Memory B cell (primary cell): ENCODE results near the gene ZC3H12C.
"Not testable (repeated sequence)": the region's sequence is repeated elsewhere in the genome, so short reads cannot be mapped to it uniquely, and the experiment has no call there.

ENCODE experiments used
- ATAC-seq: fragments of 150-1000 bp; cut with Tn5 transposase; 2 replicates; pipeline ENCODE4 v1.10.0; 2021; ENCODE audit warnings: low read depth, mild to moderate bottlenecking, moderate library complexity
- DNase-seq, 2 donors: peaks; one replicate each; pipeline ENCODE4 v3.0.0; 2022; ENCODE audit warnings: low spot score in 2 of 2
- H3K27ac Mint-ChIP-seq: one replicate; pipeline ENCODE4 v1.8.0; 2022; ENCODE audit warnings: mild to moderate bottlenecking, moderate library complexity, mixed read lengths
- H3K27me3 Mint-ChIP-seq: one replicate; pipeline ENCODE4 v1.8.0; 2022; ENCODE audit warnings: mixed read lengths
- H3K36me3 Mint-ChIP-seq: one replicate; pipeline ENCODE4 v1.8.0; 2022; ENCODE audit warnings: mild to moderate bottlenecking, mixed read lengths
- H3K4me1 Mint-ChIP-seq: one replicate; pipeline ENCODE4 v1.8.0; 2022; ENCODE audit warnings: mixed read lengths
- H3K4me3 Mint-ChIP-seq: one replicate; pipeline ENCODE4 v1.8.0; 2022; ENCODE audit warnings: mild to moderate bottlenecking, moderate library complexity, mixed read lengths
- H3K9me3 Mint-ChIP-seq: one replicate; pipeline ENCODE4 v1.8.0; 2022; ENCODE audit warnings: mixed read lengths

The ZC3H12C gene

DNA sequence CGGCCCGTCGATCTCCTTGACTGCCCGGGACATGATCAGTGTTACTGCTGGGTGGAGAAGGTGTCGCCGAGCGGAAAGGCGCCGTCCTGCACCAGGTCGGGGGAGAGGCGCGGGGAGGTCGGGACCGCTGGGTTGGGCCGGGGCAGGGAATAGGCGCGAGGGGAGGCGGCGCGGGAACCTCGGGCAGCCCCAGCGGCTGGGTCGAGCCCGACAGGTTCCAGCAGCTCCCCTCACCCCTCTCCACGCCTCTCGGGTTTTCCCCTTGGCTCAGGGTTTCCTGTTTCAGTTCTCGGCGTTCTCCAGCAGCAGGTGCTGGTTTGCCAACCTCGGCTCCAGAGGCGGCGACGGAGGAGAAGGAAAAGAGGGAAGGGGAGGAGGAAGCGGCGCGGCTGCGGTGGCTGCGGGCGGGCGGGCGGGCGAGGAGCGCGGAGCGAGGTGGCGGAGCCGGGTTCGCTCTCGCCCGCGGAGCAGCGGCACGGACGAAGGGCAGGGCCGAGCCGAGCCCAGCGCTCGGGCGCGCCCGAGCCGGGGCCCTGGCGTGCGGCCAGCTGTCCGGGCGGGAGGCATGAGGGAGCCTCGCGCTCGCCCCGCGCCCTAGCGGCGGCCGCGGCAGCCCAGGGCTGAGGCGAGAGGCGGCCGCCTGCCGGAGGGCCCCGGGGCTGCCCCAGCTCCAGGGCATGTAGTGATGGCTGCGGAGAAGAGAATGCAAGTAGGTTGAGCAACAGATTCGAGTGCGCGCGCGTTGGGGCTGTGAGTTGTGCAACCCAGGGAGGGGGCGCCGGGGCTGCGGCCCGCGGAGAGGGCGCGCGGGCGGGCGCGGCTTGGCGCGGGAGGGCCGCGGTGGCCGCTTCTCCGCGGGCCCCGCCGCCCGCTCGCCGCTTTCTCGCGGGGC, at the start of gene ZC3H12C:
Gene ZC3H12C, plus strand, starts transcription at position 878 of the 892 bp plus-strand sequence. CDS start 20 bp downstream, outside the sequence.
- ATAC-seq (peak; percentile 82), DNase-seq (peak; percentile 31 to 50)
- Mint-ChIP-seq H3K9me3 (no peaks in the 10 kb centered on the region), H3K27ac (peak within 1 kb of the TSS; percentile 81), H3K27me3 (peaks cover 19% of the 10 kb centered on the region), H3K4me3 (peak within 1 kb of the TSS; percentile 88), H3K36me3 (no peaks in the 10 kb centered on the region), H3K4me1 (peaks cover 8% of the 10 kb centered on the region)

DNA sequence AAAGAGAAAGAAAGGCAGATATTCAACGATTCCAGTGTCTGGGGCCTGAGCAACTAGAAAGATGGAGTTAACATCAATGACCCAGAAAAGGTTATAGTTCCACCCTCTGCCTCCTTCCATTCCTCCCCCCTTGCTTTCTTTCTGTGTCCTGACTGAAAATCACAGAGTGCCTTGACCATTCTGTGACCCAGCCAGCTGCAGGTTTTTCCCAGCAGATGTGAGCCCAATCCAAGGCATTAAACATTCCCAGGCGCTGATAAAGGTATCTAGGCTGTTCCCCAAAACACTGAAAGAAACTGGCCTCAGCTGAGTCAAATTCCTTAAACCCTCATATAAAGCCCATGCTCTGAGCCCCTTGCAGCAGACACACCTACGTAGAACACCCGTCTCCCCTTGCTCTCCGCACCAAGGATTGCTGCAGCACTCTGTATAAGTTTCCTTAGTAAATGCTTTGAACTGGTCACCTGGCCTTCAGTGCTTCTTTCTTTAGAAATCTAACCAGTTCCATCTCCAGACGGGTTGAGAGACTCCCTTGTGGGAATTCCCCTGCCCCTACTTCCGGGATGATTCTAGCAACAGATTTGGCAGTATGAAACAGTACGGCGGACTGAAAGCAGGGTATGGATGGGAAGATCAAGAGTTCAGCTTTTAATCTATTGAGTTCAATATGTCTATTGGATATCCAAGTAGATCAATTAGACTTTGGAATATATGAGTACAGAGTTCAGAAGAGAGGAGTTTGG, 48.8 kb upstream of the ZC3H12C start:
- no peaks in the 10 kb centered on the region for H3K36me3 Mint-ChIP-seq
- ATAC-seq (no peak), DNase-seq (no peak)
- no peak overlapping the region for H3K4me3 Mint-ChIP-seq
- H3K4me1 Mint-ChIP-seq: no peaks in the 10 kb centered on the region
- peaks cover 28% of the 10 kb centered on the region for H3K27me3 Mint-ChIP-seq
- H3K27ac Mint-ChIP-seq: no peak overlapping the region
- peaks cover 2% of the 10 kb centered on the region for H3K9me3 Mint-ChIP-seq

- ATAC-seq (no peak), DNase-seq (no peak)
- Mint-ChIP-seq H3K27me3 (peaks cover 17% of the 10 kb centered on the region), H3K4me1 (no peaks in the 10 kb centered on the region), H3K9me3 (peaks cover 2% of the 10 kb centered on the region), H3K36me3 (no peaks in the 10 kb centered on the region), H3K4me3 (no peak overlapping the region), H3K27ac (no peak overlapping the region)
Measured at GRCh38 chr11:110046775-110047380, 46.3 kb upstream of the ZC3H12C start.

GRCh38 chr11:110049501-110050200, 43.5 kb upstream of the ZC3H12C start:
- no peak for ATAC-seq
- H3K9me3 Mint-ChIP-seq: peaks cover 7% of the 10 kb centered on the region

GRCh38 chr11:110050201-110050506, 43.0 kb upstream of the ZC3H12C start:
- Mint-ChIP-seq H3K27ac (no peak overlapping the region), H3K27me3 (peaks cover 4% of the 10 kb centered on the region), H3K36me3 (peaks cover 5% of the 10 kb centered on the region), H3K4me1 (no peaks in the 10 kb centered on the region), H3K4me3 (no peak overlapping the region), H3K9me3 (peaks cover 7% of the 10 kb centered on the region)
- no peak for ATAC-seq
- DNase-seq: no peak

More at GRCh38 chr11:110049501-110050200, 43.5 kb upstream of the ZC3H12C start:
- Mint-ChIP-seq H3K27me3 (peaks cover 4% of the 10 kb centered on the region), H3K36me3 (peaks cover 5% of the 10 kb centered on the region), H3K4me3 (no peak overlapping the region), H3K27ac (no peak overlapping the region), H3K4me1 (no peaks in the 10 kb centered on the region)
- DNase-seq: no peak

- DNase-seq: no peak
- no peaks in the 10 kb centered on the region for H3K27me3 Mint-ChIP-seq
- no peaks in the 10 kb centered on the region for H3K4me1 Mint-ChIP-seq
- H3K9me3 Mint-ChIP-seq: peaks cover 7% of the 10 kb centered on the region
- no peak for ATAC-seq
- peaks cover 5% of the 10 kb centered on the region for H3K36me3 Mint-ChIP-seq
- no peak overlapping the region for H3K27ac Mint-ChIP-seq
- no peak overlapping the region for H3K4me3 Mint-ChIP-seq
Measured at GRCh38 chr11:110053848-110054414, 39.3 kb upstream of the ZC3H12C start.

GRCh38 chr11:110056956-110057355, 36.2 kb upstream of the ZC3H12C start:
- Mint-ChIP-seq H3K36me3 (peaks cover 6% of the 10 kb centered on the region), H3K4me3 (no peak overlapping the region), H3K4me1 (no peaks in the 10 kb centered on the region), H3K27ac (no peak overlapping the region), H3K9me3 (peaks cover 7% of the 10 kb centered on the region), H3K27me3 (peaks cover 7% of the 10 kb centered on the region)
- ATAC-seq: no peak
- no peak for DNase-seq

- H3K27ac Mint-ChIP-seq: no peak overlapping the region
- no peaks in the 10 kb centered on the region for H3K9me3 Mint-ChIP-seq
- DNase-seq (no peak), ATAC-seq (no peak)
- peaks cover 12% of the 10 kb centered on the region for H3K27me3 Mint-ChIP-seq
- no peak overlapping the region for H3K4me3 Mint-ChIP-seq
- no peaks in the 10 kb centered on the region for H3K4me1 Mint-ChIP-seq
- H3K36me3 Mint-ChIP-seq: peaks cover 2% of the 10 kb centered on the region
Measured at GRCh38 chr11:110059706-110060463, 33.3 kb upstream of the ZC3H12C start.

GRCh38 chr11:110061296-110061695, 31.9 kb upstream of the ZC3H12C start:
- Mint-ChIP-seq H3K4me3 (no peak overlapping the region), H3K9me3 (no peaks in the 10 kb centered on the region), H3K27me3 (peaks cover 12% of the 10 kb centered on the region), H3K27ac (no peak overlapping the region), H3K4me1 (no peaks in the 10 kb centered on the region), H3K36me3 (peaks cover 2% of the 10 kb centered on the region)
- DNase-seq: no peak
- ATAC-seq: no peak

GRCh38 chr11:110062247-110062646, 30.9 kb upstream of the ZC3H12C start:
- peaks cover 2% of the 10 kb centered on the region for H3K36me3 Mint-ChIP-seq
- no peak overlapping the region for H3K4me3 Mint-ChIP-seq
- no peaks in the 10 kb centered on the region for H3K4me1 Mint-ChIP-seq
- H3K27me3 Mint-ChIP-seq: peaks cover 14% of the 10 kb centered on the region
- no peak overlapping the region for H3K27ac Mint-ChIP-seq
- DNase-seq (no peak), ATAC-seq (no peak)
- H3K9me3 Mint-ChIP-seq: no peaks in the 10 kb centered on the region

GRCh38 chr11:110065189-110065588, 28.0 kb upstream of the ZC3H12C start:
- H3K27ac Mint-ChIP-seq: no peak overlapping the region
- DNase-seq: no peak
- H3K27me3 Mint-ChIP-seq: peaks cover 21% of the 10 kb centered on the region
- no peaks in the 10 kb centered on the region for H3K9me3 Mint-ChIP-seq
- peaks cover 2% of the 10 kb centered on the region for H3K36me3 Mint-ChIP-seq
- H3K4me3 Mint-ChIP-seq: no peak overlapping the region
- no peaks in the 10 kb centered on the region for H3K4me1 Mint-ChIP-seq
- ATAC-seq: no peak

DNA sequence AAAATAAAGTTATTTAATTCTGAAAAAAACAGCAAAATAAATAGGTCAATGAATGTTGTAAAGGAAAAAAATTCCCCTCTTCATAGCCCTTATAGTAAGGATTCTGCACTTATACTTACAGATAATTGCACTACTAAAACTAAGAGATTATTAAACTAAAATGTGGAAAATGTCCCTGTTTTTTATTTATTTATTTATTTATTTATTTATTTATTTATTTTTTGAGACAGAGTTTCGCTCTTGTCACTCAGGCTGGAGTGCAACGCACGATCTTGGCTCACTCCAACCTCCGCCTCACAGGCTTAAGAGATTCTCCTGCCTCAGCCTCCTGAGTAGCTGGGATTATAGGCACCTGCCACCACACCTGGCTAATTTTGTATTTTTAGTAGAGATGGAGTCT, 25.2 kb upstream of the ZC3H12C start:
- not testable (repeated sequence) for H3K9me3 Mint-ChIP-seq, H3K36me3 Mint-ChIP-seq, H3K4me3 Mint-ChIP-seq, H3K4me1 Mint-ChIP-seq, H3K27ac Mint-ChIP-seq, ATAC-seq, DNase-seq
- H3K27me3 Mint-ChIP-seq: peaks cover 17% of the 10 kb centered on the region

- H3K4me3 Mint-ChIP-seq: no peak overlapping the region
- H3K9me3 Mint-ChIP-seq: no peaks in the 10 kb centered on the region
- H3K27ac Mint-ChIP-seq: no peak overlapping the region
- no peaks in the 10 kb centered on the region for H3K36me3 Mint-ChIP-seq
- H3K4me1 Mint-ChIP-seq: no peaks in the 10 kb centered on the region
- ATAC-seq (no peak), DNase-seq (no peak)
- peaks cover 21% of the 10 kb centered on the region for H3K27me3 Mint-ChIP-seq
Measured at GRCh38 chr11:110069158-110069737, 23.9 kb upstream of the ZC3H12C start.
